A673 (cell line): ENCODE results near the gene RAB3C. TPM values are rescaled to one million over a fixed set of nuclear protein-coding genes. Genes with fewer than 3 reads are reported as not detected.

Experiments used
- BruUV-seq: library from RNA; stranded (reverse); fragments of 400-500 nt; replicated peaks from 2 replicates; lab custom pipeline; 2021; lab: Mats Ljungman, UMichigan
- CTCF ChIA-PET: fragments of 300-600 bp; sonication (Branson Sonifier 250); formaldehyde crosslinking; loops from one replicate; lab custom pipeline; 2022; ENCODE audit warnings: antibody characterized with exemption; lab: Charles Lee
- POLR2A ChIA-PET: fragments of 300-600 bp; sonication (Branson Sonifier 250); formaldehyde crosslinking; loops from one replicate; lab custom pipeline; 2022; ENCODE audit warnings: antibody characterized with exemption; ENCODE audit not compliant: low non-redundant PET; lab: Charles Lee
- DNase-seq: peaks from one replicate; pipeline ENCODE4 v3.0.0-alpha.2; 2015; ENCODE audit warnings: low spot score
- H3K27ac ChIP-seq: fragments of 200-600 bp; sonication (generic); 2 replicates; pipeline ENCODE4 v1.5.1; 2016; ENCODE audit warnings: mixed run types, low read depth, mild to moderate bottlenecking, mixed read lengths, antibody characterized with exemption, low read length; ENCODE audit not compliant: poor library complexity, severe bottlenecking
- H3K27me3 ChIP-seq: fragments of 200-600 bp; sonication (generic); replicated peaks from 2 replicates; pipeline ENCODE4 v1.6.1; 2017; ENCODE audit warnings: mixed run types, low read depth, mild to moderate bottlenecking, mixed read lengths, antibody characterized with exemption, low read length; ENCODE audit not compliant: insufficient read depth, poor library complexity
- H3K36me3 ChIP-seq: fragments of 200-600 bp; sonication (generic); 2 replicates; pipeline ENCODE4 v1.6.1; 2016; ENCODE audit warnings: mixed run types, mild to moderate bottlenecking, mixed read lengths, antibody characterized with exemption, low read length; ENCODE audit not compliant: insufficient read depth, poor library complexity, severe bottlenecking
- H3K4me1 ChIP-seq: fragments of 200-600 bp; sonication (generic); 2 replicates; pipeline ENCODE4 v1.6.1; 2017; ENCODE audit warnings: mixed run types, mild to moderate bottlenecking, mixed read lengths, antibody characterized with exemption, low read length; ENCODE audit not compliant: insufficient read depth, poor library complexity, severe bottlenecking
- H3K4me3 ChIP-seq: fragments of 200-600 bp; sonication (generic); 2 replicates; pipeline ENCODE4 v1.5.1; 2016; ENCODE audit warnings: low read depth, mixed run types, mild to moderate bottlenecking, mixed read lengths, low read length; ENCODE audit not compliant: poor library complexity, severe bottlenecking
- H3K9me3 ChIP-seq: fragments of 200-600 bp; sonication (generic); 2 replicates; pipeline ENCODE4 v1.6.1; 2016; ENCODE audit warnings: mixed run types, low read depth, mild to moderate bottlenecking, mixed read lengths, antibody characterized with exemption, low read length; ENCODE audit not compliant: poor library complexity, severe bottlenecking
- EZH2 ChIP-seq: fragments of 200-600 bp; sonication (generic); IDR thresholded peaks from 2 replicates; pipeline ENCODE4 v1.6.1; 2017; ENCODE audit warnings: borderline replicate concordance, low read depth, mild to moderate bottlenecking, mixed read lengths, antibody characterized with exemption, low read length; ENCODE audit not compliant: poor library complexity, severe bottlenecking
- intact Hi-C: fragments of 100-400 bp; cut with micrococcal nuclease; formaldehyde crosslinking; loops from one replicate; pipeline ENCODE4 v1.10.0; 2022; ENCODE audit not compliant: unreplicated experiment
- total RNA-seq: library from RNA; stranded (reverse); gene quantifications from 2 replicates; pipeline ENCODE4 v1.2.3, GENCODE V29; 2021
- TF ChIP-seq, protein P1 (sequence below): fragments of 300-800, 200-600 bp; sonication (generic); conservative IDR thresholded peaks from 2 replicates; pipeline ENCODE4 v1.5.1; 2017; ENCODE audit warnings: low read depth, mild to moderate bottlenecking, antibody characterized with exemption, low read length, moderate library complexity, mixed read lengths

Gene RAB3C
- total RNA-seq, 1 experiment from 2014 or later, result 0.64 TPM

DNA sequence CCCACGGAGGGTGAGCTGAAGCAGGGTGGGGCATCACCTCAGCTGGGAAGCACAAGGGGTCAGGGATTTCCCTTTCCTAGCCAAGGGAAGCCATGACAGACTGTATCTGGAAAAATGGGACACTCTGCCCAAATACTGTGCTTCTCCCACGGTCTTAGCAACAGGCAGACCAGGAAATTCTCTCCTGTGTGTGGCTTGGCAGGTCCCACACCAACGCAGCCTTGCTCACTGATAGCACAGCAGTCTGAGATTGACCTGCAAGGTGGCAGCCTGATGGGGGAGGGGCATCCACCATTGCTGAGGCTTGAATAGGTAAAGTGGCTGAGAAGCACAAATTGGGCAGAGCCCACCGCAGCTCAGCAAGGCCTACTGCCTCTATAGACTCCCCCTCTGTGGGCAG is 23.2 kb downstream of the RAB3C start:
- H3K27ac ChIP-seq, result no peak overlapping the region
- BruUV-seq, result no TSS peak
- H3K36me3 ChIP-seq, result no peaks in the 10 kb centered on the region
- DNase-seq, result no peak
- no peak overlapping the region for H3K4me3 ChIP-seq
- intact Hi-C loops, result no loop called here
- H3K27me3 ChIP-seq, result no peaks in the 10 kb centered on the region
- CTCF ChIA-PET, result no interaction called here
- H3K4me1 ChIP-seq, result no peaks in the 10 kb centered on the region
- POLR2A ChIA-PET, result no interaction called here
- H3K9me3 ChIP-seq, result no peaks in the 10 kb centered on the region
- TF ChIP-seq EZH2, result no peak
- TF ChIP-seq, protein P1, sequence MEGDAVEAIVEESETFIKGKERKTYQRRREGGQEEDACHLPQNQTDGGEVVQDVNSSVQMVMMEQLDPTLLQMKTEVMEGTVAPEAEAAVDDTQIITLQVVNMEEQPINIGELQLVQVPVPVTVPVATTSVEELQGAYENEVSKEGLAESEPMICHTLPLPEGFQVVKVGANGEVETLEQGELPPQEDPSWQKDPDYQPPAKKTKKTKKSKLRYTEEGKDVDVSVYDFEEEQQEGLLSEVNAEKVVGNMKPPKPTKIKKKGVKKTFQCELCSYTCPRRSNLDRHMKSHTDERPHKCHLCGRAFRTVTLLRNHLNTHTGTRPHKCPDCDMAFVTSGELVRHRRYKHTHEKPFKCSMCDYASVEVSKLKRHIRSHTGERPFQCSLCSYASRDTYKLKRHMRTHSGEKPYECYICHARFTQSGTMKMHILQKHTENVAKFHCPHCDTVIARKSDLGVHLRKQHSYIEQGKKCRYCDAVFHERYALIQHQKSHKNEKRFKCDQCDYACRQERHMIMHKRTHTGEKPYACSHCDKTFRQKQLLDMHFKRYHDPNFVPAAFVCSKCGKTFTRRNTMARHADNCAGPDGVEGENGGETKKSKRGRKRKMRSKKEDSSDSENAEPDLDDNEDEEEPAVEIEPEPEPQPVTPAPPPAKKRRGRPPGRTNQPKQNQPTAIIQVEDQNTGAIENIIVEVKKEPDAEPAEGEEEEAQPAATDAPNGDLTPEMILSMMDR, result no peak

- BruUV-seq, result no TSS peak
- CTCF ChIA-PET, result no interaction called here
Measured at GRCh38 chr5:58615972-58616371, 33.1 kb downstream of the RAB3C start.

DNA sequence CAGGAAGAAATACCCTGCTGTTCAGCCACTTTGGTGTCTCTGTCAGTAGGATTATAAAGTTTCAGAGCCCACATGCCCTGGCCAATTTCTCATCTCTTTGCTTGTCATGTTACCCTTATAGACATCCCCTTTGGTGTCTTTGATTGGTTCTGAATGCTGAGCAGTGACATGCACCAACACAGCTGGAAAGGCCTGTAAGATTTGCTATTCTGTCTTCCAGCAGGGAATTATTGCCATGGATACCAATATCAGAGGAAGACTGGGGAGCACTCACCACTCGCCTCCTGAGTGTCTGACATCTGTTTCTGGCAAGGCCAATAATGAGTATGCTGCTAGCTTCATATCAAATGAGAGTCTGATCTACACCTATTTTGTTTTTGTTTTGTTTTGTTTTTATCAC is 34.4 kb downstream of the RAB3C start:
- Histone ChIP-seq H3K36me3 (no peaks in the 10 kb centered on the region), H3K27me3 (no peaks in the 10 kb centered on the region), H3K9me3 (no peaks in the 10 kb centered on the region), H3K4me3 (no peak overlapping the region), H3K27ac (no peak overlapping the region), H3K4me1 (no peaks in the 10 kb centered on the region)
- CTCF ChIA-PET, result no interaction called here
- no peak for DNase-seq
- POLR2A ChIA-PET, result no interaction called here
- no TSS peak for BruUV-seq
- intact Hi-C loops, result no loop called here
- TF ChIP-seq, protein P1, result no peak
- TF ChIP-seq EZH2, result no peak

More at GRCh38 chr5:58615972-58616371, 33.1 kb downstream of the RAB3C start:
- intact Hi-C loops, result no loop called here
- Histone ChIP-seq H3K9me3 (no peaks in the 10 kb centered on the region), H3K27me3 (no peaks in the 10 kb centered on the region), H3K36me3 (no peaks in the 10 kb centered on the region), H3K27ac (no peak overlapping the region), H3K4me1 (no peaks in the 10 kb centered on the region), H3K4me3 (no peak overlapping the region)
- no peak for DNase-seq
- TF ChIP-seq EZH2, result no peak
- POLR2A ChIA-PET, result no interaction called here

DNA sequence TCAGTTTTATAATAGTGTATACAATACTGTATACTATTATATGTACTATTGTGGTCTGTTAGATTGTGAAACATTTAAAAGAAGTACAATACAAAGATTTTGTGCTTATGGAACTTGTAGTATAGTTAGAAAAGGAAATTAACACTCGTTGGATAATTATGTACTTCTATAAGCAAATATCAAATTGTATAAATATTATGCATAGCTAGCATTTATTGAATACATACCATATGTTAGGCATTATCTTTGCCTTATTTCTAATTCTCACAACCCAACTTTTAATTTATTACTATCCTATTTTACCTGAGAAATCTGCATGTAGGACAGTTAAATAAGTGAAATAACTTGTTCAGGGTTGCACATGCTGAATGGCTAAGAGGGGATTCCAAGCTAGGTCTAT is 37.5 kb downstream of the RAB3C start:
- Histone ChIP-seq H3K36me3 (no peaks in the 10 kb centered on the region), H3K9me3 (no peaks in the 10 kb centered on the region), H3K27me3 (no peaks in the 10 kb centered on the region), H3K27ac (no peak overlapping the region), H3K4me1 (no peaks in the 10 kb centered on the region), H3K4me3 (no peak overlapping the region)
- no TSS peak for BruUV-seq
- TF ChIP-seq, protein P1, result no peak
- TF ChIP-seq EZH2, result no peak
- intact Hi-C loops, result no loop called here
- ChIA-PET POLR2A (no interaction called here), CTCF (no interaction called here)
- no peak for DNase-seq
